ENCODE data around the gene PRKN.
A peak's percentile ranks its signal among the peaks of the same experiment; 100 is the strongest.

PRKN gene

GRCh38 chr6:162200945-162201690, 526.4 kb downstream of the PRKN start:
- TF ChIP-seq GATA2 (IDR thresholded peaks at IDR 0.05; ENCODE audit: low read depth, low read length) (no peak), GATA3 (IDR thresholded peaks at IDR 0.05; ENCODE audit: low read depth, low read length) (no peak)

- TF ChIP-seq GATA2 (IDR thresholded peaks at IDR 0.05; ENCODE audit: low read depth, low read length), result no peak
- TF ChIP-seq GATA3 (IDR thresholded peaks at IDR 0.05; ENCODE audit: low read depth, low read length), result no peak
These were observed 527.5 kb downstream of the PRKN start for GRCh38 chr6:162200041-162200440.

- TF ChIP-seq GATA2 (IDR thresholded peaks at IDR 0.05; ENCODE audit: low read depth, low read length), result no peak
- no peak for TF ChIP-seq GATA3 (IDR thresholded peaks at IDR 0.05; ENCODE audit: low read depth, low read length)
These were observed 528.6 kb downstream of the PRKN start for GRCh38 chr6:162198925-162199324.

GRCh38 chr6:162198076-162198475, 529.5 kb downstream of the PRKN start:
- TF ChIP-seq GATA2 (IDR thresholded peaks at IDR 0.05; ENCODE audit: low read depth, low read length) (no peak), GATA3 (IDR thresholded peaks at IDR 0.05; ENCODE audit: low read depth, low read length) (no peak)

GRCh38 chr6:162195441-162195840, 532.1 kb downstream of the PRKN start:
- TF ChIP-seq GATA3 (IDR thresholded peaks at IDR 0.05; ENCODE audit: low read depth, low read length), result no peak
- TF ChIP-seq GATA2 (IDR thresholded peaks at IDR 0.05; ENCODE audit: low read depth, low read length), result peak; percentile 52; the same call in 1 of the 2 replicates

- TF ChIP-seq GATA3 (IDR thresholded peaks at IDR 0.05; ENCODE audit: low read depth, low read length) (no peak), GATA2 (IDR thresholded peaks at IDR 0.05; ENCODE audit: low read depth, low read length) (no peak)
These were observed 536.6 kb downstream of the PRKN start for GRCh38 chr6:162190981-162191380.

- TF ChIP-seq GATA3 (IDR thresholded peaks at IDR 0.05; ENCODE audit: low read depth, low read length) (no peak), GATA2 (IDR thresholded peaks at IDR 0.05; ENCODE audit: low read depth, low read length) (no peak)
These were observed 540.2 kb downstream of the PRKN start for GRCh38 chr6:162187168-162187935.

GRCh38 chr6:162184465-162184864, 543.1 kb downstream of the PRKN start:
- TF ChIP-seq GATA2 (IDR thresholded peaks at IDR 0.05; ENCODE audit: low read depth, low read length) (no peak), GATA3 (IDR thresholded peaks at IDR 0.05; ENCODE audit: low read depth, low read length) (no peak)

- TF ChIP-seq GATA3 (IDR thresholded peaks at IDR 0.05; ENCODE audit: low read depth, low read length), result no peak
- no peak for TF ChIP-seq GATA2 (IDR thresholded peaks at IDR 0.05; ENCODE audit: low read depth, low read length)
These were observed 545.7 kb downstream of the PRKN start for GRCh38 chr6:162181741-162182401.

- TF ChIP-seq GATA3 (IDR thresholded peaks at IDR 0.05; ENCODE audit: low read depth, low read length) (no peak), GATA2 (IDR thresholded peaks at IDR 0.05; ENCODE audit: low read depth, low read length) (no peak)
These were observed 546.5 kb downstream of the PRKN start for GRCh38 chr6:162181111-162181510.

GRCh38 chr6:162179196-162179951, 548.2 kb downstream of the PRKN start:
- TF ChIP-seq GATA3 (IDR thresholded peaks at IDR 0.05; ENCODE audit: low read depth, low read length) (no peak), GATA2 (IDR thresholded peaks at IDR 0.05; ENCODE audit: low read depth, low read length) (no peak)

- TF ChIP-seq GATA2 (IDR thresholded peaks at IDR 0.05; ENCODE audit: low read depth, low read length) (no peak), GATA3 (IDR thresholded peaks at IDR 0.05; ENCODE audit: low read depth, low read length) (no peak)
These were observed 548.9 kb downstream of the PRKN start for GRCh38 chr6:162178666-162179065.

GRCh38 chr6:162178266-162178665, 549.3 kb downstream of the PRKN start:
- no peak for TF ChIP-seq GATA3 (IDR thresholded peaks at IDR 0.05; ENCODE audit: low read depth, low read length)
- no peak for TF ChIP-seq GATA2 (IDR thresholded peaks at IDR 0.05; ENCODE audit: low read depth, low read length)

GRCh38 chr6:162177746-162178145, 549.8 kb downstream of the PRKN start:
- TF ChIP-seq GATA2 (IDR thresholded peaks at IDR 0.05; ENCODE audit: low read depth, low read length) (no peak), GATA3 (IDR thresholded peaks at IDR 0.05; ENCODE audit: low read depth, low read length) (no peak)
